Stimulated activated CD8-positive, alpha-beta memory T cell treated with anti-CD3 and anti-CD28 coated beads, Interleukin-2, amount 100 ng/mL, for 1 hour (primary cell): ENCODE results near the gene ABCA4.

ENCODE experiments used
- DNase-seq, 2 donors: peaks; one replicate each; pipeline ENCODE4 v3.0.0-alpha.2; 2020; ENCODE audit warnings: low read depth in 2 of 2

The ABCA4 gene

GRCh38 chr1:94104776-94105580 lies 16.0 kb downstream of the ABCA4 start:
- no peak for DNase-seq

GRCh38 chr1:94104127-94104684 lies 16.7 kb downstream of the ABCA4 start:
- DNase-seq: no peak

- no peak for DNase-seq
These were observed 17.3 kb downstream of the ABCA4 start for GRCh38 chr1:94103608-94104007.

GRCh38 chr1:94101613-94102525 lies 19.1 kb downstream of the ABCA4 start:
- DNase-seq: no peak

GRCh38 chr1:94100785-94101612 lies 19.9 kb downstream of the ABCA4 start:
- no peak for DNase-seq

- no peak for DNase-seq
These were observed 20.7 kb downstream of the ABCA4 start for GRCh38 chr1:94100129-94100784.

- no peak for DNase-seq
These were observed 21.6 kb downstream of the ABCA4 start for GRCh38 chr1:94099303-94099702.

- no peak for DNase-seq
These were observed 22.3 kb downstream of the ABCA4 start for GRCh38 chr1:94098585-94099111.

- no peak for DNase-seq
These were observed 24.0 kb downstream of the ABCA4 start for GRCh38 chr1:94096797-94097549.

- no peak for DNase-seq
These were observed 25.0 kb downstream of the ABCA4 start for GRCh38 chr1:94095744-94096469.

GRCh38 chr1:94095112-94095637 lies 25.8 kb downstream of the ABCA4 start:
- DNase-seq: no peak

- no peak for DNase-seq
These were observed 26.4 kb downstream of the ABCA4 start for GRCh38 chr1:94094469-94095111.

- no peak for DNase-seq
These were observed 27.0 kb downstream of the ABCA4 start for GRCh38 chr1:94093996-94094395.

- no peak for DNase-seq
These were observed 27.6 kb downstream of the ABCA4 start for GRCh38 chr1:94093396-94093795.

- no peak for DNase-seq
These were observed 28.7 kb downstream of the ABCA4 start for GRCh38 chr1:94092210-94092613.

GRCh38 chr1:94090761-94091160 lies 30.2 kb downstream of the ABCA4 start:
- no peak for DNase-seq

- no peak for DNase-seq
These were observed 33.8 kb downstream of the ABCA4 start for GRCh38 chr1:94087193-94087592.

- DNase-seq: no peak
These were observed 36.4 kb downstream of the ABCA4 start for GRCh38 chr1:94084547-94084946.

GRCh38 chr1:94084085-94084484 lies 36.9 kb downstream of the ABCA4 start:
- DNase-seq: no peak
